HG03280 (cell line): ENCODE data around the gene ARFGEF3.

Experiments used
- ATAC-seq: cut with Tn5 transposase; IDR thresholded peaks from one replicate; pipeline ENCODE4 v1.9.1; 2021; ENCODE audit warnings: mild to moderate bottlenecking, moderate library complexity; ENCODE audit not compliant: unreplicated experiment

The ARFGEF3 gene

DNA sequence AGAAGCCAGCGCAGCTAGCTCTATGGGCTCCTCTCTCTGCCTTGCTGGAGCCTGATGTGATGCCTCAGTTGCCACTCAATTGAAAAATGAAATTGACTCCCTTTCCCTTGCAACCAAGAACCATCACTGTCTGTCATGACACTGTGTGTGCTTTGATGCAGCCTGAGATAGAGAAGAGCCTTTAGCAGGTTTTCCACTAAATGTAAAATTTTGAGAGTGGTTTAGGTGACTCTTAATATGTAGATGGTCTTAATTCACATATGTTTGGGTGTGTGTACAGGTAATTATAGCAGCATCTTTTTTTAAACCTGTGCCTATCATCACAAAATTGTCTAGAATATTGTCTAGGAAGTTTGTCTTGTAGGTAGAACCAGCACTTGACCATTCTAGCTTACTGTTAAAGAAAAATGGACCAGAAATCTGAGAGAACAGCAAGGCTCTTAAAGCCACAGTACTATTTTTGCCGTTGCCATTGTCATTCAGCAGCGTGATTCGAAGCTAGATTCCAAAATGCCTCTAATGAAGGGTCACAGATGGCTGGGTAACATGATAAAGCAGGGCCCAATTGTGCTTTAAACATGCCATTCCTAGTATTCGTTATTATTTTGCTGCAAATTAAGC lies 1.3 kb downstream of the ARFGEF3 start:
- ATAC-seq: no peak

- ATAC-seq: no peak
These were observed 13.9 kb downstream of the ARFGEF3 start for GRCh38 chr6:138175596-138175995.

DNA sequence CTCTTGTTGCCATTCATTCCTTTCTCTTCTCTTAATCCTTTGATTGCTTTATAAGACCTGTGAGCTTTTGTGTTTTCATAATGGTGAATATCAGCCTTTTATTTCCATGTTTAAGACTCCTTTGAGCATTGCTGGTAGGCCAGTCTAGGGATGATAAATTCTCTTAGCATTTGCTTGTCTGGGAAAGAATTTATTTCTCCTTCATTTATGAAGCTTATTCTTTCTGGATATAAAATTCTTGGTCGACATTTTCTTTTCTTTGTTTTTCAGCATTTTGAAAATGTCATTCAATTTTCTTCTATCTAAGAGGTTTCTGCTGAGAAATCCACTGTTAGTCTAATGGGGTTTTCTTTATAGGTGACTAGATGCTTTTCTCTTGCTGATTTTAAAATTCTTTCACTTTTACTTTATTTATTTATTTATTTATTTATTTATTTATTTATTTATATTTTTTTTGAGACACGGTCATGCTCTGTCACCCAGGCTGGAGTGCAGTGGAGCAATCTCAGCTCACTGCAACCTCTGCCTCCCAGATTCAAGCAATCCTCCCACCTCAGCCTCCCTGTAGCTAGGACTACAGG lies 15.0 kb downstream of the ARFGEF3 start:
- no peak for ATAC-seq

- no peak for ATAC-seq
These were observed 21.4 kb downstream of the ARFGEF3 start for GRCh38 chr6:138182939-138183789.

DNA sequence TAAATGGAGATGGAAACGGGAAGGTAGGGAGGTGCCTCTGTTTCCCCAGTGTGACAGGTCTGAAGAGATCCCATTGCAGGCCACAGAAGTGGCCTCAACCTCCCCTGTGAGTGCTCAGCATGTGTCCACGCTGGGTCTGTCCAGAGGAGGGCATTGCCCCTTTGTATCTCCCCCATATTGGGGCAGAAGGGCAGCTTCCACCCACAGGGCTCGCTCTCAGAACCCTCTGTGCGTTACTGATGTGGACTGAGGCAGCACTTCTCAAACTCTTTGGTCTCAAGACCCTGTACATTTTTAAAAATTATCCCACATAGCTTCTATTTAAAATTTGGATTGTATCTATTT lies 22.0 kb downstream of the ARFGEF3 start:
- no peak for ATAC-seq

- ATAC-seq: no peak
These were observed 22.5 kb downstream of the ARFGEF3 start for GRCh38 chr6:138184230-138184629.

DNA sequence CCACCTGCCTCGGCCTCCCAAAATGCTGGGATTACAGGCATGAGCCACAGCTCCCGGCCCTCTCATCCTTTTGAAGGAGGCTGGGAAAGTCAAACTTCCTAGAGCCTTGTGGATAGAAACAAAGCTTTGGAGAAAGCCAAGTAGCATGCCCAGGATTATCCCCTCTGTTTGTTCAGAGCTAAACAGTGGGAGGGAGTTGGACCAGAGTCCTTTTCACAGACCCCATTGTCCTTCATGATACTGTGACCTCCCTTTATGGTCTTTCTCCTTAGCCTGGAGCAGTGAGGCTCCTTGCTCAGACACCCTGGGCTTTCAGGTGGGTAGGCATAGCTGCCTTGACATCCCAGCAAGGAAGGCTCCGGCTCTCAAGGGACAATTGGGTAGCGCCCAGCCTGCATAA lies 25.4 kb downstream of the ARFGEF3 start:
- no peak for ATAC-seq

- ATAC-seq: no peak
These were observed 26.7 kb downstream of the ARFGEF3 start for GRCh38 chr6:138188278-138188941.

DNA sequence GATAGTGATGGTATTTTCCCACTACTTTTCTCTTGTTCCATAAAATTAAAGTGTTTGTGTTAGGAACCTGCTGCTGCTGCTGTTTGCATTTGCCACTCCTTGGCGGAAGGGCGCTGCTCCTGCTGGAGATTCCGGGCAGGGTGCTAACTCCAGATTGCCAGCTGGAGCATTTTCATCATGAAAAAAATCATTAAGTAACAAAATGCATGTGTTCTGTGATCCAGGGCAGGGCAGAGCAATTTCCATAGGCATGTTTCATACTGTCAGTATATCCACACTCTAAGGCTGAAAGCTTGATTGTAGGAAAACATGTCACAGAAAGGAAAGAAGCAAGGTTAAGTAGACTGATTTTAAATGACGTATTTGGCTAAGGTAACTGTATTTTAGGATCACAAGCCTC lies 32.5 kb downstream of the ARFGEF3 start:
- no peak for ATAC-seq

DNA sequence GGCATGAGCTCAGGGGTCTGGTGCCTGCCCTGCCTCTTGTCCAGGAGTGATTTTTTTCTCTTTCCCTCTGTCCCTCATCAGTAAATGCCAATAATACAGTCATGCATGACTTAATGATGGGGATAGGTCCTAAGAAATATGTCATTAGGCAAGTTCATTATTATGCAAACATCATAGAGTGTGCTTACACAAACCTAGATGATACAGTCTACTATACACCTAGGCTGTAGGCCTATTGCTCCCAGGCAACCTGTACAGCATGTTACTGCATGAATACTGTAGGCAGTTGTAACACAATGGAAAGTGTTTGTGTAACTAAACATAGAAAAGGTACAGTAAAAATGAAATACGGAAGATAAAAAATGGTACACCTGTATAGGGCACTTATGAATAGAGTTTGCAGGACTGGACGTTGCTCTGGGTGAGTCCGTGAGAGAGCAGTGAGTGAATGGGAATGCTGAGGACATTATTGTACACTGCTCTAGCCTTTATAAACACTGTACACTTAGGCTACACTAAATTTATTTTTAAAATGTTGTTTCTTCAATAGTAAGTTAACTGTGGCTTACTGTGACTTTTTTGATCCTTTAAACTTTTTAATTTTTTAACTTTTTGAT lies 34.5 kb downstream of the ARFGEF3 start:
- ATAC-seq: no peak

- ATAC-seq: no peak
These were observed 35.8 kb downstream of the ARFGEF3 start for GRCh38 chr6:138197570-138197969.

GRCh38 chr6:138198430-138199091 lies 36.8 kb downstream of the ARFGEF3 start:
- no peak for ATAC-seq

DNA sequence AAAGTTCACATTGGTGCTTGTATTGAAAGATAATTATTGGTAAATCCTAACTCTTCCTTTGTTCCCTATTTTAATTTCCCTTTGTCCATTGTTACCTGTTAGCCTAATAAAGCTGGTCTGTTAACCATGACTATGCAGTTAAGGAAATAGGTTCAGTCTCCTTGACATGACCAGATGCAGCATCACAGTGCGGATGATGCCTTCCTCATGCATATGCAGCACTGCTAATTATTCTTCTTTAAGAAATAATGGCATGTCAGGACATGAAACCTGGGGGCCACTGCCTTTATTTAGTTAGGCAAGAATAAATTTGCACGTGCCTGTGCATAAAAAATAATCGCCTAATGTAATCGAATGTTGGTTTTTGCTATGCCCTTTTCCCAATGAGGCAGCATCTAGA lies 40.1 kb downstream of the ARFGEF3 start:
- ATAC-seq: no peak

GRCh38 chr6:138203315-138203714 lies 41.6 kb downstream of the ARFGEF3 start:
- no peak for ATAC-seq

- no peak for ATAC-seq
These were observed 42.6 kb downstream of the ARFGEF3 start for GRCh38 chr6:138204303-138204702.

GRCh38 chr6:138204792-138205384 lies 43.1 kb downstream of the ARFGEF3 start:
- no peak for ATAC-seq

GRCh38 chr6:138205437-138206094 lies 43.8 kb downstream of the ARFGEF3 start:
- no peak for ATAC-seq

DNA sequence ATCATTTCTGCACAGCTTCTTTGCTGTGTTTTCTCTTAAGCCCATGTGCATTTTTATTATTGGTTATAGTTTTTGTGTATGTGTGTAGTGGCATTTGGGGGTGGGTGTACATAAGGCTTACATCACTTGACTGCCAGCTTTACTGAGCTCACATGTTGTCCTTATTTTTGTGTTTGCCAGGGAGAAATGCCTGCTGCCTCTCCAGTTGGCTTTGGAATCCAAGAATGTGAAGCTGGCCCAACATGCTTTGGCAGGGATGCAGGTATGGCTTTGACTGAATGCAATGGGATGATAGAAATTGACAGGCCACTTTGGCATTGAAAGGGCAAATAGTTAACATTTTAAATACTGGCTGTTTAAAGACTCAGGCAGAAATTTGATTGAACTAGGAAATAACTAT lies 45.1 kb downstream of the ARFGEF3 start:
- no peak for ATAC-seq

DNA sequence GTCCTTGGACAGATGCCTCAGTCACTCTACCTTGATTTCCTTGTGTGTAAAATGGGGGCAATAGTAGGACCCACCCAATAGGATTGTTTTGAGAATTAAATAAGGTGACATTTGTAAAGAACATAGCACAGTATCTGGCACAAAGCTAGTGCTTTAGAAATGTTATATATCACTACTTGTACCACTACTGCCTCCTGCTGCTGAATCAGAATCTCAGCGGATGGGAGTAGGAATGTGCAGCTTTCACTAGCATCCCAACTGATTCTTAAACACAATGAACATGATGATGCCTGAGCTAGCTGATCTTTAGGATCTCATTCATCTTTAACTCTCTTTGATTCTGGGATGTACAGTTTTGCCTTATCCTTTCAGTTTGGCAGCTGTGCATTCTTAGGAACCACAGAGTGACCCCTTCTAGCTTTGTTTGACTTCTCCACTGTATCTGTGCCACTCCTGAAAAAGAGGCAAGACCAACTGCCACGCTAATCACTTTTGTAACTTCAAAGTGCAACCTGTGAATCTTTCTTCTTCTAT lies 49.4 kb downstream of the ARFGEF3 start:
- no peak for ATAC-seq

GRCh38 chr6:138211601-138212000 lies 49.9 kb downstream of the ARFGEF3 start:
- ATAC-seq: no peak
